Measurements from ENCODE around the gene ADAMTS18.

DNA sequence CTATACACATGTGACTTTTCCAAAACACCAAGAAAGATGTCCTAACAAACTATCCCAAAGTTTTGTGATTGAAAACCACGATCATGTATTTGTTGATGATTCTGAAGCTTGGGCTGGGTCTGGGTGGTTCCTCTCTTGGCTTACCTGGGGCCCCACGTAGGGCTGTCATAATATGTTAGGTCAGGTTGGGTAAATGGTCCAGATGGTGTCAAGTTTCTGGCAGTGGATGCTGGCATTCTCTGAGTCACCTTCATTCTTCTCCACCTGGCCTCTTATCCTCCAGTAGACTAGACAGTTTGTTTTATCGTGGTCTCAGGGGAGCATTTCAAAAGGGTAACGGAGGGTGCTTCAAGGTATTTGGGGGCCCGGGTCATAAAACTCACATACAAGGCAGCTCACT is 196.2 kb downstream of the ADAMTS18 start:
- TF ChIP-seq, protein P1, sequence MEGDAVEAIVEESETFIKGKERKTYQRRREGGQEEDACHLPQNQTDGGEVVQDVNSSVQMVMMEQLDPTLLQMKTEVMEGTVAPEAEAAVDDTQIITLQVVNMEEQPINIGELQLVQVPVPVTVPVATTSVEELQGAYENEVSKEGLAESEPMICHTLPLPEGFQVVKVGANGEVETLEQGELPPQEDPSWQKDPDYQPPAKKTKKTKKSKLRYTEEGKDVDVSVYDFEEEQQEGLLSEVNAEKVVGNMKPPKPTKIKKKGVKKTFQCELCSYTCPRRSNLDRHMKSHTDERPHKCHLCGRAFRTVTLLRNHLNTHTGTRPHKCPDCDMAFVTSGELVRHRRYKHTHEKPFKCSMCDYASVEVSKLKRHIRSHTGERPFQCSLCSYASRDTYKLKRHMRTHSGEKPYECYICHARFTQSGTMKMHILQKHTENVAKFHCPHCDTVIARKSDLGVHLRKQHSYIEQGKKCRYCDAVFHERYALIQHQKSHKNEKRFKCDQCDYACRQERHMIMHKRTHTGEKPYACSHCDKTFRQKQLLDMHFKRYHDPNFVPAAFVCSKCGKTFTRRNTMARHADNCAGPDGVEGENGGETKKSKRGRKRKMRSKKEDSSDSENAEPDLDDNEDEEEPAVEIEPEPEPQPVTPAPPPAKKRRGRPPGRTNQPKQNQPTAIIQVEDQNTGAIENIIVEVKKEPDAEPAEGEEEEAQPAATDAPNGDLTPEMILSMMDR (IDR thresholded peaks at IDR 0.05): no peak
- no peak for TF ChIP-seq POLR2A (IDR thresholded peaks at IDR 0.05)

Data from esophagus squamous epithelium (tissue), 4 donors.